ENCODE data around the gene CACHD1. TPM values are rescaled to one million over a fixed set of nuclear protein-coding genes. Genes with fewer than 3 reads are reported as not detected.
A peak's percentile ranks its signal among the peaks of the same experiment; 100 is the strongest.

The CACHD1 gene
- polyA plus RNA-seq, 1 of the 3 experiments (the other 2 are of a cell fraction): 2.2 TPM

DNA sequence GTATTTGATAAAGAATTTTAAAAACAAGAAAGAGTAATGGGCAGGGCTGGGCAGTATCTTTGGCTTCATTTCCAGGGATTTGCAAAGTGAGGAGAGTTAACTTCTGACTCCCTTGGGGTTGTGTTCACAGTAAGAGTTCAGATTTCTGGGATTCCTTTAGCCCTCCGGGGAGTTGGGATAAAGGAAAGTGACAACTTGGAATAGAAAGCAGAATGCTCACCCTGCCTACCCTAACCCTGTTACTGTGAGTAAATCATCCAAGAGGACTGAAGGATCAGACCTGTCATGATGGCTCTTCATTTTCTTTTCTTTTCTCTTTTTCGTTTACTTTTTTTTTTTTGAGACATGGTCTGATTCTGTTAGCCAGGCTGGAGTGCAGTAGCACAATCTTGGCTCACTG is 76.1 kb downstream of the CACHD1 start:
- Histone ChIP-seq H3K27ac (ENCODE audit: low read depth in 2 of 2, low read length in 1 of 2) (no peak overlapping the region), H2AFZ (ENCODE audit: low read depth) (no peak overlapping the region), H3K27me3 (ENCODE audit: insufficient read depth) (no peaks in the 10 kb centered on the region), H3K79me2 (ENCODE audit: insufficient read depth) (no peaks in the 10 kb centered on the region), H3F3A (replicated peaks; ENCODE audit: insufficient read depth) (no peaks in the 10 kb centered on the region), H3K4me3 (ENCODE audit: low read depth in 2 of 2, low read length in 1 of 2) (no peak overlapping the region), H3K9me3 (no peaks in the 10 kb centered on the region), H3K4me2 (no peak overlapping the region), H4K20me1 (ENCODE audit: insufficient read depth) (no peaks in the 10 kb centered on the region), H3K9ac (no peak overlapping the region), H3K36me3 (replicated peaks in 1 of 2; ENCODE audit: control insufficient read depth in 1 of 2, insufficient read depth in 2 of 2, low read length in 1 of 2) (no peaks in the 10 kb centered on the region), H3K9me2 (no peaks in the 10 kb centered on the region), H3K4me1 (ENCODE audit: control insufficient read depth in 1 of 2, insufficient read depth in 2 of 2, low read depth in 1 of 2, low read length in 1 of 2) (peaks cover 26 to 37% of the 10 kb centered on the region in 2 experiments)
- ChIA-PET POLR2A (no interaction called here), CTCF (interaction anchor here (1.1 kb wide), 1 partner anchor 131 kb away, joined by 3 read pairs; no protein-coding TSS in a partner anchor)
- TF ChIP-seq JUND (IDR thresholded peaks at IDR 0.05): no peak
- no peak for DNase-seq
- WGBS (ENCODE audit: low lambda C conversion rate): 56% methylated on average over 2 of the region's 2 CpGs

DNA sequence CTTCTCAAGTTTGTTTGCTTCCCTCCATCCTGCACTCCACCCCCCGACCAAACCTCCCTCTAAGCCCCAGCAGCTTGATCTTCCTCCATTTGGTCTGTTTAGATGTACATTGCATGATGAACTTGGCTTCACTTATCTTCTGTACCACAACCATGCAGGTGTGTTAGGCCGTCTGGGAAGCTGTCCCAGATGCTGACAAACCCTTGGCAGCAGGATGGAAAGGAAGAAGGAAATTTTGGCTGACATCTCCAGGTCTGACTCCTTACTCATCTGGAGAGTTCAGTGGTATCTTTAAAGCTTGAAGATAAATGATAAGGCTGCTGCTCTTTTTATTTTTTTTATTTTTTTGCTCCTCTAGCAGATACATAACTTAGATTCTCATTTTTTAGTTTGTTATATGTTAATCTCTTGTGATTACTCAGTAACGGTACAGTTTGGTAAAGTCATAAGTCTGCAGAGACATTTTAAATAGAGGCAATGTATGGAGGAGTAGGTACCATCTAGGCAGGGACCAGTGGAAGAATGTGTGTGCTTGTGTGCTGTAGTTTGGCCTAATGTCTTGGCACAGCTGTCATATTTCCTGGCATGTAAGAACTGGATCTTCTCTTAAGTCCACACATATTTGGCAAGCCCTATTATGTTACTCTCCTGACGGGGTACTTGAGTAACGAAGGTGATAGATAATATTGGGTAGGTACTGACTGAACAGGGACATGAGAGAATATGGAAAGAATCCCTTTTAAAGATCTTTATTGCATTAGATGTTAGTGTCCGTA is 79.7 kb downstream of the CACHD1 start:
- Histone ChIP-seq H4K20me1 (ENCODE audit: insufficient read depth) (no peaks in the 10 kb centered on the region), H3K9me3 (no peaks in the 10 kb centered on the region), H3K27me3 (ENCODE audit: insufficient read depth) (no peaks in the 10 kb centered on the region), H3K9ac (no peak overlapping the region), H3K4me2 (no peak overlapping the region), H3K79me2 (ENCODE audit: insufficient read depth) (no peaks in the 10 kb centered on the region), H3F3A (replicated peaks; ENCODE audit: insufficient read depth) (no peaks in the 10 kb centered on the region), H3K27ac (ENCODE audit: low read depth in 2 of 2, low read length in 1 of 2) (peak overlapping the region in 1 of 2 experiments; percentile 9; a peak in 1 of 4 replicates), H3K9me2 (no peaks in the 10 kb centered on the region), H2AFZ (ENCODE audit: low read depth) (no peak overlapping the region), H3K4me3 (ENCODE audit: low read depth in 2 of 2, low read length in 1 of 2) (no peak overlapping the region), H3K4me1 (ENCODE audit: control insufficient read depth in 1 of 2, insufficient read depth in 2 of 2, low read depth in 1 of 2, low read length in 1 of 2) (peaks cover 19 to 33% of the 10 kb centered on the region in 2 experiments), H3K36me3 (replicated peaks in 1 of 2; ENCODE audit: control insufficient read depth in 1 of 2, insufficient read depth in 2 of 2, low read length in 1 of 2) (peaks cover 2 to 7% of the 10 kb centered on the region in 2 experiments)
- DNase-seq: no peak
- ChIA-PET POLR2A (no interaction called here), CTCF (interaction anchor here (1.0 kb wide), 1 partner anchor 224 kb away, joined by 3 read pairs; no protein-coding TSS in a partner anchor)
- 50% methylated on average over 6 of the region's 6 CpGs for WGBS (ENCODE audit: low lambda C conversion rate)
- no peak for TF ChIP-seq SIN3A (IDR thresholded peaks at IDR 0.05; ENCODE audit: borderline replicate concordance, low read depth, low read length)
- TF ChIP-seq TCF12 (IDR thresholded peaks at IDR 0.05): peak; percentile 47
- peak; percentile 25; the same call in 1 of the 2 replicates for TF ChIP-seq NFIC (IDR thresholded peaks at IDR 0.05; ENCODE audit: borderline replicate concordance)
- TF ChIP-seq, protein P1, sequence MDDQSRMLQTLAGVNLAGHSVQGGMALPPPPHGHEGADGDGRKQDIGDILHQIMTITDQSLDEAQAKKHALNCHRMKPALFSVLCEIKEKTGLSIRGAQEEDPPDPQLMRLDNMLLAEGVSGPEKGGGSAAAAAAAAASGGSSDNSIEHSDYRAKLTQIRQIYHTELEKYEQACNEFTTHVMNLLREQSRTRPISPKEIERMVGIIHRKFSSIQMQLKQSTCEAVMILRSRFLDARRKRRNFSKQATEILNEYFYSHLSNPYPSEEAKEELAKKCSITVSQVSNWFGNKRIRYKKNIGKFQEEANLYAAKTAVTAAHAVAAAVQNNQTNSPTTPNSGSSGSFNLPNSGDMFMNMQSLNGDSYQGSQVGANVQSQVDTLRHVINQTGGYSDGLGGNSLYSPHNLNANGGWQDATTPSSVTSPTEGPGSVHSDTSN (IDR thresholded peaks at IDR 0.05): peak; percentile 59
- TF ChIP-seq ELF1 (IDR thresholded peaks at IDR 0.05): no peak

DNA sequence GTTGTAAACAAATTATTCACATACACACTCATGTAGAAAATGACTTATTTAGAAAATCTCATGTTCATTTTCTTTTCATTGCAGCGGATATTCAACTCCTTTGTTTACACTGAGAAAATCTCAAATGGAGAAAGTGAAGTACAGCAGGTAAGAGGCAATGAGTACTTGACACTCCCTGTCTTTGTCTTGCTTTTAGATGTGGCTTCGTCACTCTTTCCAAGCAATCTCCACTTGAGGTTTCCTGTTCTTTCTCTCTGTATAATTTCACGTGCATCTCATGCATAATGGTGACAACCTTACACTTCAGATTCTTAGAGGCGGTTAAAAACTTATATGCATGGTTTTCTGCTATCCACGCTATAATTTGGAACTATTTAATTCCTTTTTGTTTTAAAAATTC is 80.6 kb downstream of the CACHD1 start:
- ChIA-PET POLR2A (no interaction called here), CTCF (no interaction called here)
- Histone ChIP-seq H2AFZ (ENCODE audit: low read depth) (no peak overlapping the region), H3K9me2 (no peaks in the 10 kb centered on the region), H3K4me1 (ENCODE audit: control insufficient read depth in 1 of 2, insufficient read depth in 2 of 2, low read depth in 1 of 2, low read length in 1 of 2) (peaks cover 16 to 33% of the 10 kb centered on the region in 2 experiments), H3K4me3 (ENCODE audit: low read depth in 2 of 2, low read length in 1 of 2) (no peak overlapping the region), H3K9me3 (no peaks in the 10 kb centered on the region), H3K79me2 (ENCODE audit: insufficient read depth) (no peaks in the 10 kb centered on the region), H3F3A (replicated peaks; ENCODE audit: insufficient read depth) (no peaks in the 10 kb centered on the region), H3K27me3 (ENCODE audit: insufficient read depth) (no peaks in the 10 kb centered on the region), H3K27ac (ENCODE audit: low read depth in 2 of 2, low read length in 1 of 2) (no peak overlapping the region; a peak in 1 of 4 replicates), H4K20me1 (ENCODE audit: insufficient read depth) (no peaks in the 10 kb centered on the region), H3K4me2 (no peak overlapping the region), H3K9ac (no peak overlapping the region), H3K36me3 (replicated peaks in 1 of 2; ENCODE audit: control insufficient read depth in 1 of 2, insufficient read depth in 2 of 2, low read length in 1 of 2) (peaks cover 2 to 7% of the 10 kb centered on the region in 2 experiments)
- 94% methylated on average over 5 of the region's 5 CpGs for WGBS (ENCODE audit: low lambda C conversion rate)
- TF ChIP-seq, protein P2, sequence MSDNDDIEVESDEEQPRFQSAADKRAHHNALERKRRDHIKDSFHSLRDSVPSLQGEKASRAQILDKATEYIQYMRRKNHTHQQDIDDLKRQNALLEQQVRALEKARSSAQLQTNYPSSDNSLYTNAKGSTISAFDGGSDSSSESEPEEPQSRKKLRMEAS (IDR thresholded peaks at IDR 0.05; ENCODE audit: low read depth): no peak
- TF ChIP-seq MXI1 (IDR thresholded peaks at IDR 0.05; ENCODE audit: low read depth, low read length): no peak
- no peak for TF ChIP-seq ELF1 (IDR thresholded peaks at IDR 0.05)
- no peak for TF ChIP-seq NFIC (IDR thresholded peaks at IDR 0.05; ENCODE audit: borderline replicate concordance)
- TF ChIP-seq, protein P3, sequence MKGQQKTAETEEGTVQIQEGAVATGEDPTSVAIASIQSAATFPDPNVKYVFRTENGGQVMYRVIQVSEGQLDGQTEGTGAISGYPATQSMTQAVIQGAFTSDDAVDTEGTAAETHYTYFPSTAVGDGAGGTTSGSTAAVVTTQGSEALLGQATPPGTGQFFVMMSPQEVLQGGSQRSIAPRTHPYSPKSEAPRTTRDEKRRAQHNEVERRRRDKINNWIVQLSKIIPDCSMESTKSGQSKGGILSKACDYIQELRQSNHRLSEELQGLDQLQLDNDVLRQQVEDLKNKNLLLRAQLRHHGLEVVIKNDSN (IDR thresholded peaks at IDR 0.05; ENCODE audit: borderline replicate concordance, low read depth): no peak
- TF ChIP-seq FOXJ3 (CRISPR knock-in tag; IDR thresholded peaks at IDR 0.05): no peak
- TF ChIP-seq, protein P4, sequence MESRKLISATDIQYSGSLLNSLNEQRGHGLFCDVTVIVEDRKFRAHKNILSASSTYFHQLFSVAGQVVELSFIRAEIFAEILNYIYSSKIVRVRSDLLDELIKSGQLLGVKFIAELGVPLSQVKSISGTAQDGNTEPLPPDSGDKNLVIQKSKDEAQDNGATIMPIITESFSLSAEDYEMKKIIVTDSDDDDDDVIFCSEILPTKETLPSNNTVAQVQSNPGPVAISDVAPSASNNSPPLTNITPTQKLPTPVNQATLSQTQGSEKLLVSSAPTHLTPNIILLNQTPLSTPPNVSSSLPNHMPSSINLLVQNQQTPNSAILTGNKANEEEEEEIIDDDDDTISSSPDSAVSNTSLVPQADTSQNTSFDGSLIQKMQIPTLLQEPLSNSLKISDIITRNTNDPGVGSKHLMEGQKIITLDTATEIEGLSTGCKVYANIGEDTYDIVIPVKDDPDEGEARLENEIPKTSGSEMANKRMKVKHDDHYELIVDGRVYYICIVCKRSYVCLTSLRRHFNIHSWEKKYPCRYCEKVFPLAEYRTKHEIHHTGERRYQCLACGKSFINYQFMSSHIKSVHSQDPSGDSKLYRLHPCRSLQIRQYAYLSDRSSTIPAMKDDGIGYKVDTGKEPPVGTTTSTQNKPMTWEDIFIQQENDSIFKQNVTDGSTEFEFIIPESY (IDR thresholded peaks at IDR 0.05; ENCODE audit: borderline replicate concordance, low read depth): no peak
- no peak for DNase-seq
